ENCODE data around the gene BOK.

DNA sequence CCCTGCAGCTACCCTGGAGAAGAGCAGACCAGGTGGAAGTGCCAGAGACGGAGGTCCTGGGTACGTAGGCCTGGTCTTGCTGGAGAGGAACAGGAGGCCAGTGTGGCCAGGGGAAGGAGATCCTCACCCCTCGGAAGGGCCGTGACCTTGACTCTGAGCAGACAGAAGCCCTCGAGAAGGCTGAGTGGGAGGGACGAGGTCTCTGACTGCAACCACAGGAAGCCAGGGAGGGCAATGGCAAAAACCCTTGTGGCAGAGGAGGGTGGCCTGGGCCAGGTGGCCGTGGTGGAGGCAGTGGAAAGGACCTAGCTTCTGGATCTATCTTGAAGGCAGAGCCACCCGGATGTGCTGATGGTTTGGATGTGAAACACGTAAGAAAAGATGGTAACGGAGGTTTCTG lies 50.3 kb downstream of the BOK start:
- TF ChIP-seq, protein P1, sequence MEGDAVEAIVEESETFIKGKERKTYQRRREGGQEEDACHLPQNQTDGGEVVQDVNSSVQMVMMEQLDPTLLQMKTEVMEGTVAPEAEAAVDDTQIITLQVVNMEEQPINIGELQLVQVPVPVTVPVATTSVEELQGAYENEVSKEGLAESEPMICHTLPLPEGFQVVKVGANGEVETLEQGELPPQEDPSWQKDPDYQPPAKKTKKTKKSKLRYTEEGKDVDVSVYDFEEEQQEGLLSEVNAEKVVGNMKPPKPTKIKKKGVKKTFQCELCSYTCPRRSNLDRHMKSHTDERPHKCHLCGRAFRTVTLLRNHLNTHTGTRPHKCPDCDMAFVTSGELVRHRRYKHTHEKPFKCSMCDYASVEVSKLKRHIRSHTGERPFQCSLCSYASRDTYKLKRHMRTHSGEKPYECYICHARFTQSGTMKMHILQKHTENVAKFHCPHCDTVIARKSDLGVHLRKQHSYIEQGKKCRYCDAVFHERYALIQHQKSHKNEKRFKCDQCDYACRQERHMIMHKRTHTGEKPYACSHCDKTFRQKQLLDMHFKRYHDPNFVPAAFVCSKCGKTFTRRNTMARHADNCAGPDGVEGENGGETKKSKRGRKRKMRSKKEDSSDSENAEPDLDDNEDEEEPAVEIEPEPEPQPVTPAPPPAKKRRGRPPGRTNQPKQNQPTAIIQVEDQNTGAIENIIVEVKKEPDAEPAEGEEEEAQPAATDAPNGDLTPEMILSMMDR (conservative IDR thresholded peaks at IDR 0.05; ENCODE audit: low read length), result no peak
- no peak for TF ChIP-seq EZH2phosphoT487 (IDR thresholded peaks at IDR 0.05; ENCODE audit: borderline replicate concordance)
